GM18868 (cell line): ENCODE data around the gene POLK.
"Not testable (repeated sequence)": the region's sequence is repeated elsewhere in the genome, so short reads cannot be mapped to it uniquely, and the experiment has no call there.

ENCODE experiments used
- ATAC-seq: cut with Tn5 transposase; IDR thresholded peaks from one replicate; pipeline ENCODE4 v1.9.1; 2021; ENCODE audit warnings: mild to moderate bottlenecking, moderate library complexity; ENCODE audit not compliant: unreplicated experiment

The POLK gene

GRCh38 chr5:75511435-75512382 is at the start of gene POLK, which contains the start of gene CERT1:
Gene POLK (plus strand): TSS chr5:75511891.
Gene CERT1 (minus strand): TSS chr5:75511629. CDS start chr5:75511207, 422 bp downstream.
- ATAC-seq, result peak; percentile 81

DNA sequence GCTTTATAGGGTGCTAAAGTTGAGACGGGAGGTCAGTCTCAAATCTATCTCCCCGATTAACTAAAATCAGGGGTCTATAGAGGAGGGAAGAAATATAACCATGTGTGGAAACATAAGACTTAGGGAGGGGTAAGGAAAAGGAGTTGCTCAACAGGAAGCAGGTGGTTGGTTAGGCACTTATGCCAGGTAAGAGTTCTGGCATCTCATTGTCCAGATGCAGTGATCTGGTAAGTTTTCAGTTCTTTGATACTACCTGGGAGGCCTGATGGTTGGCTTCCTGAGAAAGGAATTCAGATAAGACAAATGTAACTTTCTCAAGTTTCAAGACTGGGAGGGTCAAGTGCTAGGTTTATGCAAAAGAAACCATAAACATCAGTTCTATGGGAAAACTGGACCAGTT is 48.0 kb upstream of the POLK start:
- ATAC-seq, result no peak

DNA sequence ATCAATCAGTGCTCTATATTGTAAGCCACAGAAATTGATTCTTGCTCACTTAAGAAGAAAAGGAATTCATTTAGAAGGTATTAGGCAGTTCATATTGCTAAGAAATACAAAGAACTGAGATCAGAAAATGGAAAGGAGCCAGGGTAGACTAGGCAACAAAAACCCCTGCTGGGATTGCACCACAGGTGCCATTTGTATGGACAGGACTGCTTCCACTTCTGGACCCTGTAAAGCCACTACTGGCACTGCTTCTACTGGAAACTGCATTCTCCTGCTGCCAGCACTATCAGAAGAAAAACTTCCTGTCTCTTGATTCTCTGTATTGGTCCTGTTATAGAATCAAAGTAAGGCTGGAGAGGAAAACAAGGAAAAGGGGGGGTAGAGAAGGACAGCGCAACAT is 46.2 kb upstream of the POLK start:
- ATAC-seq, result no peak

DNA sequence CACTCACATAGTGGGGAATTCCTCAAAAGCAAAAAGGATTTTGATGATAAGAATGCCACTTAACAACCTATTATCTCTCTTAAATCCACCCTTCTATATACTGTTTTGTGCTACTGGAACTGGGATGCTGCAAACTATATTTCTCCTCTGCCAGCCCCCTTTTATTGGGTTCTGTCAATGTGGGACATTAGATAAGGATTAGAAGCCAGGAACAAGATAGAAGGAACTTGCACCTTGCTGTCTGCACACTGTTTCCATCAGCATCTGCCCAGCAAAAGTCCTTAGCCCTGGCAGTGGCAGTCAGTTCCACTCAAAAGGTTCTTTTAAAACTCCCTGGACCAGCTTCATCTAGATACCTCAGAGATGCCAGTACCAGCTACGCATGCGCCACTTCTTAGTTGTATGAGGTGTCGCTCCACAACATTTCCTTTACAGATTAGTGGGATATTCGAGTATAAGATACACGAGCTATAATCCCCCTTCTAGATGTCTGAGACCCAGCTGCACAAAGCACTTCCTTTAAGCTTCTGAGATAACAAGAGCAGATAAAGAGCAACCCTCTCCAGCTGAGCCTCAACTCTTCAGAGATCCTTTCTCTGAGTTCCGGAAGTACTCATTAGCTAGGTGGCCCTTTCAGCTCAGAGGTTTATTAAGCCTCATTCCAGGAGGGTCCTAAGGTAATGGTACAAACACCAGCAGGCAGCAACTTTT is 45.5 kb upstream of the POLK start:
- ATAC-seq, result no peak

GRCh38 chr5:75468593-75468992 is 43.1 kb upstream of the POLK start:
- ATAC-seq, result no peak

DNA sequence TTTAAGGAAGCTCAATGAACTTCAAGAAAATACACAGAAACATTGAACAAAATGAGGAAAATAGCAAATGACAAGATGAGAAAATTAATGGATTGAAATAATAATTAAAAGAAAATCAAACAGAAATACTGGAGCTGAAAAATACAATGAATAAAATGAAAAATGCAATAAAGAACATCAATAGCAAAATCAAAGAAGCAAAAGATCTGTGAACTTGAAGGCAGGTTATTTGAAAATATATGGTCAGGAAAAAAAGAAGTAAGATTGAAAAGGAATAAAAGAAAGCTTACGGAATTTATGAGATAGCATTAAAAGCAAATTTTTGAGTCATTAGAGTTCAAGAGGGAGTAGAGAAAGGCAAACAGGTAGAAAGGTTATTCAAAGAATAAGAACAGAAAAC is 42.7 kb upstream of the POLK start:
- no peak for ATAC-seq

GRCh38 chr5:75471193-75471592 is 40.5 kb upstream of the POLK start:
- ATAC-seq, result no peak

GRCh38 chr5:75472973-75473372 is 38.7 kb upstream of the POLK start:
- no peak for ATAC-seq

DNA sequence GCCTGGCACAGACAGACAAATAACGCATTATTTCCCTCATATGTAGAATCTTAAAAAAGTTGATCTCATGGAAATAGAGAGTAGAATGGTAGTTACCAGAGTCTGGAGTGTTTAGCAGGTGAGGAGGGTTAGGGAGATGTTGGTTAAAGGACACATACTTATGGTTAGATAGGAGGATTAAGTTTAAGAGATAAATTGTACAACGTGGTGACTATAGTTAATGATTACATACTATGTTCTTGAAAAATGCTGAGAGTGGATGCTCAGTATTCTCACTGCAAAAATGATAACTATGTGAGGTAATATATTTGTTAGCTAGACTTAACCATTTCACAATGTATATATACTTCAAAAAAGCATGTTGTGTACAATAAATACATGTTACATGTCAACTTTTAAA is 38.2 kb upstream of the POLK start:
- no peak for ATAC-seq

DNA sequence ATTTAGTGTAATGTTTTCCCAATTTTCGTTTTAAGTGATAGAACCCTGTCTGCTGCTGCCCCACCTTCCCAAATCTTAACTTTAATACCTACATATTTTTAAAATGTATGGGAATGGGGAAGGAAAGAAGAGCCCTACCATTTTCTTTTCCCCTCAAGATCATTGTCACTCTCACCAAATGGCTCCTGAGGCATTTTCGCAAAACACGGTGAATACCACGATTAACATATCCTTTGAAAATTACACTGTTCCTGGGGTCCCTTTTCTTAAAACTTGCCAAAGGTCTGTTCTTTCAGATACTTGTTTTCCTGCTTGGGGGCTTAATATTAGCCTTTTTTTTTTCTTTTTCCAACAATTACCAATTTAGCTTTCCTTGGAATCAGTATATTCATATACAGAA is 36.3 kb upstream of the POLK start:
- ATAC-seq, result no peak

DNA sequence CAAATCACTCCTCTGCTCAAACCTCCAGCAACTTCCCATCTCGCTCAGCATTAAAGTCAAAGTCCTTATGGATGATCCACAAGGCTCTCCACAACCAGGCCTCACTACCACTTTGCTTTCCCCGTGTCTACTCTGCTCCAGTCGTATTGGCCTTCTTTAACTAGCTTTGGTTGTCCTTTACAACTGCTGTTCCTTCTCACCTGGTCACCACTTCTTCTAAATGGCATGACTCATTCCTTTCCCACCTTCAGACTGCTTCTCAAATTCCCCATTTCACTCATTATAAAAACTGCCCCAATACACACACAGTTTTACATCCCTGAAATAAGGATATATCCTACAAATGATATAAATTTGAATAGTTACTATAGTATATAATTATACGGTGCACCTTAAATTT is 30.7 kb upstream of the POLK start:
- ATAC-seq, result no peak

DNA sequence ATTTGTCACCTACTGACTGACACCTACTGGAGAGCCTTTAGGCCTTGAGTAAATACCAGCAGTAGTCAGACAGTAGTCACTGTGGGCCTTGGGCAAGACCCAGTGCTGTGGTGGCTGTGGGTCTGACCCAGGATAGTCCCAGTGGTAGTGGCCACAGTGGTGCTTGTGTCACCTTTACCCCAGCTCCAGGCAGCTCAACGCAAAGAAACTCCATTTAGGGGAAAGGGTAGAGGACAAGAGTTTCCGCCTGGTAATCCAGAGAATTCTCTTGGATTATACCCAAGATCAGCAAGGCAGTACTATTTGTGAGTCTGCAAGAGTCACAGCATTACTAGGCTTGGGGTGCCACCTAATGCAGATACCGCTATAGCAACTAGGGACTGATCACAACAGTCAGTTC is 29.2 kb upstream of the POLK start:
- ATAC-seq, result no peak

DNA sequence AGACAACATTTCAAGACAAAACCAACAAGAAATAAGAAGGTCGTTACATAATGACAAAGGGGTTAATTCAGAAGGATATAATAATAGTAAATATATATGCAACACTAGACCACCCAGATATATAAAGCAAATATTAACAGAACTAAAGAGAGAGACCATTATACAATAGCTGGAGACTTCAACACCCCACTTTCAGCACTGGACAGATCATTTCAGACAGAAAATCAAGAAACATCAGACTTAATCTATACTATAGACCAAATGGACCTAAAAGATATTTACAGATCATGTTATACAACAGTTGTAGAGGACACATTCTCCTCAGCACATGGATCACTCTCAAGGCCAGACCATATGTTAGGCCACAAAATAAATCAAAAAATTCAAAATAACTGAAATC is 27.1 kb upstream of the POLK start:
- no peak for ATAC-seq

GRCh38 chr5:75489847-75490246 is 21.8 kb upstream of the POLK start:
- ATAC-seq, result not testable (repeated sequence)

- no peak for ATAC-seq
Measured at GRCh38 chr5:75491621-75492020, 20.1 kb upstream of the POLK start.

DNA sequence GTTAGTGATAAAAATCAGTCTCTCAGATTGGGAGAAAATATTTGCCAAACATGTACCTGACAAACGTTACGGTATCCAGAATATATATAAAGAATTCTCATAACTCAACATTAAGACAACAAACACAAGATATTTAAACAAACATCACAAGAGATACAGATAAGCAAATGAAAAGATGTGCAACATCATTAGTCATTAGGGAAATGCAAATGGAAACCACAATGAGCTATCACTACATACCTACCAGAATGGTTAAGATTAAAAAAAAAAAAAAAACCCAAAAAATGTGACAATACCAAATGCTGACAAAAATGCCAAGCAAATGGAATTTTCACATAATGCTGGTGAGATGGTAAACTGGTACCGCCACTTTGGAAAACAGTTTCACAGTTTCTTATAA is 15.7 kb upstream of the POLK start:
- no peak for ATAC-seq

DNA sequence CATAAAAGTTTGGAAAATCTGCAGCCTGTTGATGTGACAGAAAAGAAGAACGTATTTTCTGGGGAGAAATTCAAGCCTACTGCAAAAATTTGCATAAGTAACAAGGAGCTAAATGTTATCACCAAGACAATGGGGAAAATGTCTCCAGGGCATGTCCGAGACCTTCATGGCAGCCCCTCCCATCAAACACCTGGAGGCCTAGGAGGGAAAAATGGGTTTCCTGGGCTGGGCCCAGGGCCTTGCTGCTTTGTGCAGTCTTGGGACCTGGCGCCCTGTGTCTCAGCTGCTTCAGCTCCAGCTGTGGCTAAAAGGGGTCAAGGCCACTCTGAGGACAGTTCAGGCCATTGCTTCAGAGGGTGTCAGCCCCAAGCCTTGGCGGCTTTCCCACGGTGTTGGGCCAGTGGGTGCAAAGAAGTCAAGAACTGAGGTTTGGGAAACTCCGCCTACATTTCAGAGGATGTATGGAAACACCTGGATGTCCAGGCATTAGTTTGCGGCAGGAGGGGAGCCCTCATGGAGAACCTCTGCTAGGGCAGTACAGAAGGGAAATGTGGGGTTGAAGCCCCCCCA is 13.4 kb upstream of the POLK start:
- ATAC-seq, result no peak

DNA sequence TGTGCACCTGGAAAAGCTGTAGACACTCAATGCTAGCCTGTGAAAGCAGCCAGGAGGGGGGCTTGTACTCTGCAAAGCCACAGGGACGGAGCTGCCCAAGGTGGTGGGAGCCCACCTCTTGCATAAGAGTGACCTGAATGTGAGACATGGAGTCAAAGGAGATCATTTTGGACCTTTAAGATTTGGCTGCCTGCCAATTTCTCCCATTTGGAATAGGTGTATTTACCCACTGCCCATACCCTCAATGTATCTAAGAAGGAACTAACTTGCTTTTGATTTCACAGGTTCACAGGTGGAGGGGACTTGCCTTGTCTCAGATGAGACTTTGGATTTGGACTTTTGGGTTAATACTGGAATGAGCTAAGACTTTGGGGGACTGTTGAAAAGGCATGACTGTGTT is 12.8 kb upstream of the POLK start:
- ATAC-seq, result not testable (repeated sequence)

- ATAC-seq, result not testable (repeated sequence)
Measured at GRCh38 chr5:75505112-75505511, 6.6 kb upstream of the POLK start.

- ATAC-seq, result no peak
Measured at GRCh38 chr5:75507841-75508240, 3.9 kb upstream of the POLK start.

DNA sequence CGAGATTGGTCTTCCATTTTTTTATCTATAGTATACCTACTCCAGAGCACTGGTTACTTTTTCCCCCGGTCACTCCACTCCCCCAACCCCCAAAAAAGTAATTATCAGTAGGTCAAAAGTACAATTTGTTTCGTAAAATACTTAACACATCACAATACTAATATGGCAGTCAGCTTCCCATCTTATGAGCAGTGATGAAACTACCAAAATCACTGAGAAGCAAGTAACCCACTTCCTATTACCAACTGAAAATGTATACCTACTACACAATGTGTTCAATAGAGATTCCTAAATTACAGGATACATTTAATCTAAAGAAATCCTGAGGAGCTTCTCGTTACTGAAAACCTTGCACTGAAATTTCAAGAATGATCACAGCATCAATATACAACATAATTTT is 2.1 kb upstream of the POLK start:
- no peak for ATAC-seq

- ATAC-seq, result no peak
Measured at GRCh38 chr5:75509956-75510355, 1.7 kb upstream of the POLK start.
